ENCODE measurements around the gene CHURC1. TPM values are rescaled to one million over a fixed set of nuclear protein-coding genes. Genes with fewer than 3 reads are reported as not detected.

Gene CHURC1
- polyA plus RNA-seq, 3 donors: 71.0 to 76.7 (median 73.2) TPM

DNA sequence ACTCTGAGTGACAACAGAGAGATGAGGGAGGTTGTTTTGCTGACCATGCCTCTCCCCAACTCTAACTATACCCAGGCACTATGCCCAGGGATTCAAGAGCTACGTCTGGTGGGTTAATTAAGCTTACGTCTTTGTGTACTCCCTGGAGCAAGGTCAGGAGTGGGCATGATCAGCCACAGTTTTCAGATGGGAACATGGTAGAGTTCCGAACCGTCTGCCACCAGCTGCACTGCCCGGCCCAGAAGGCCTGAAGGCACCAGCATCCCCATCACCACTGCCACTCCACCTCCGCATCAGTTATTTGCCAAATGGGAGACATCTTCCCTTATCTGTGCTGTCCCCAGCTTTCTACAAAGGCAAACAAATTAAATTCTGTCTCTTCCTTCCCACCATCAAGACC is 39.4 kb downstream of the CHURC1 start:
- no peak for DNase-seq (ENCODE audit: low read depth in 3 of 3, low spot score in 2 of 3)

DNA sequence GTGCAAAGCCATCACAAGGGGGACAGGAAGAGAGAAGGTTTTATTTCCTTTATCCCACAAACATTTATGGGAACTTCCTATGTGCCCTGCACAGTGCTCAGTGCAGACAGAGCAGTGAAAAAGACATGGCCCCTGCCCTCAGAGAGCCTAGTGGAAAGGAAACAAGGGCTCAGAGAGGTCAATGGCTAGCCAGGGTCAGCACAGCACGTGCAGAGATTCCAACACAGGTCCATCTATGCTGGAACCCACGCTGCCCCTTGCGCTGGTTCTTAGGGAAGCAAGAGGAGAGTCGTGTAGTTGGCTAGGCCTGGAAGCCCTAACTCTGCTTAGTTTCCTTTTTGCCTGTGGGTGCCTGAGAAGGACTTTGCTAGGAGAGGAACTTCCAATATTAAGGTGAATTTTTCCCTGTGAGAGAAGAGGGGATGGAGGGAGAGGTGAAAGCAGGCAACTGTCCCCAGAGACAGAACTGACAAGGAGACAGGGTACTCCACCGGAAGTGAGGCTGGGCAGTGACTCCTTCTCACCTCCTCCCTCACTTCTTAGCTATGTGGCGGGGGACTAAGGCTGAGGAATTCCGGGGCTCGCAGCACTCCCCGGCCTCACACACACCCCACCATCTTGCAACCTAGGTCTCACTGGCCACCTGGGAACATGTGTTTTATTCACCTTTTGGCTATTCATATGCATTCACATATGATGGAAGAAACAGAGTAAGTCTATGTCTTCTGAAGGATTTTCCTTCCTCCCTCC is 40.4 kb downstream of the CHURC1 start:
- DNase-seq (ENCODE audit: low read depth in 3 of 3, low spot score in 2 of 3): no peak

DNA sequence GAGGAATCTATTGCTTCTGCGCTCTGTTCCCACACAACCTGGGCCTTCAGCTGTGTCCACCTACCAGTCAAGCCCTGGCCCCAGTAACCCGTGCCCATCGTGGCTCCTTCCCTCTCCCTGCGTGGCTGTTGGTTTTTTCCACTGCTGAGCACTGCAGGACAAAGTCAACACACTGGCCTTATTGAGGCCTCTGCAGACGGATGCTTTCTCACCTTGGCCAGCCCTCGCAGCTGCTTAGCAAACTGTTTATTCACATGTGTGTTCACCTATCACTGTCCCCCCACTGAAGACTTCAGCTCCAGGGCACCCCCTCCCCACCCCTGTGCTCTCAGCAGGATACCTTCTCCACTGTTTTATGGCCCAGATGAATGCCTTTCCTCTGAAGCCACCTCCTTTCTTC is 41.0 kb downstream of the CHURC1 start:
- DNase-seq (ENCODE audit: low read depth in 3 of 3, low spot score in 2 of 3): no peak

DNA sequence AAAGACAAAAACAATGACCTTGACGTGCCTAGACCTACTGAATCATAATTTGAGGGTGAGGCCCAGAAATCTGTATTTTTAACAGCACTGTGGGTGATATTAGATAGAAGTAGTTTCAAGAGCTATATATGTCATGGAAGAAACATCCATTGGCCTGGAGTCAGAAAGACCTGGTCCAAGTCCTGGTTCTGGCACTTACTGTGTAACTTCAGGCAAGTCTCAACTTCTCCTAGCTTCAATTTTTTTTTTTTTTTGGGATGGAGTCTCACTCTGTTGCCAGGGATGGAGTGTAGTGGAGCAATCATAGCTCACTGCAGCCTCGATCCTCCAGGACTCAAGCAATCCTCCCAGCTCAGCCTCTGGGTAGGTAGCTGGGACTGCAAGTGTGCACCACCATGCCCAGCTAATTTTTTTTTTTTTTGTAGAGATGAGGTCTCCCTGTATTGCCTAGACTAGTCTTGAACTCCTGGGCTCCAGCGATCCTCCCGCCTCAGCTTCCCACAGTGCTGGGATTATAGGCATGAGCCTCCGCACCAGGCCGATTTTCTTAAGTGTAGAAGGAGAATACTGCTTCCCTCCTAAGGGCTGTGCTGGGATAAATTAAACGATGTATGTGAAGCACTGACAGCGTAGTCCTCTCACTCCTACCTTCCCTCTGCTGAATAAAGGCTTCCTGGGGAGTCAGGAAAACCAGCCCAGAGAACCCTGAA is 42.6 kb downstream of the CHURC1 start:
- DNase-seq (ENCODE audit: low read depth in 3 of 3, low spot score in 2 of 3): no peak

DNA sequence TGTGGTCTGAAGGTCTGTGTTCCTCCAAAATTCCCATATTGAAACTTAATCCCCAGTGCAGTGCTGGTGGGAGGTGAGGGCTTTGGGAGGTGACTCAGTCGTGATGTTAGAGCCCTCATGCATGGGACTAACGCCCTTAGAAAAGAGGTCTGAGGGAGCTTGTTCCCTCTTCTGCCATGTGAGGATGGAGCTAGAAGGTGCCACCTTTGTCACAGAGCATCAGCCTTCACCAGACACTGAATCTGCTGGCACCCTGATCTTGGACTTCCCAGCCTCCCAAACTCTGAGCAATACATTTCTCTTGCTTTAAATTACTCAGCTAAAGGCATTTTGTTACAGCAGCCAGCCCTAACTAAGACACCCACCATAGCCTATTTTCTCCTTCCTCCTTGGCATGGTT is 43.9 kb downstream of the CHURC1 start:
- DNase-seq (ENCODE audit: low read depth in 3 of 3, low spot score in 2 of 3): no peak

DNA sequence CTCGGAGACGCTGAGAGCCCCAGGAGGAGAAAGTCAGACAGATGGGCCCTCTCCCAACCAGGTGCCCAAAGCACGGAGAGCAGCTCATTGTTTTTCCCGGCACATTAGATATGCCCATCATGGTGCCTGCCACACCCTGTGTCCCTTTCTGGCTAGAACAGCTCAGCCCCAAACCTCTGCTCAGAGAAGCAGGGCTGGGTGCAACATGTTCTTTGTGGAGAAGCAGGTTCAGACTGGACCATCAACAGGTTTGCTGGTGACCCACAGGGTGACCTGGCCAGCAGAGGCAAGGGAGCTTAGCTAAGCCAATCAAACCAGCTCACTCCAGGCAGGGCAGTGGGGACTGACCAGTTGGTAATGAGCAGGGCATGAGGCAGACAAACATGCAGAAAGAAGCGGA is 44.5 kb downstream of the CHURC1 start:
- no peak for DNase-seq (ENCODE audit: low read depth in 3 of 3, low spot score in 2 of 3)

DNA sequence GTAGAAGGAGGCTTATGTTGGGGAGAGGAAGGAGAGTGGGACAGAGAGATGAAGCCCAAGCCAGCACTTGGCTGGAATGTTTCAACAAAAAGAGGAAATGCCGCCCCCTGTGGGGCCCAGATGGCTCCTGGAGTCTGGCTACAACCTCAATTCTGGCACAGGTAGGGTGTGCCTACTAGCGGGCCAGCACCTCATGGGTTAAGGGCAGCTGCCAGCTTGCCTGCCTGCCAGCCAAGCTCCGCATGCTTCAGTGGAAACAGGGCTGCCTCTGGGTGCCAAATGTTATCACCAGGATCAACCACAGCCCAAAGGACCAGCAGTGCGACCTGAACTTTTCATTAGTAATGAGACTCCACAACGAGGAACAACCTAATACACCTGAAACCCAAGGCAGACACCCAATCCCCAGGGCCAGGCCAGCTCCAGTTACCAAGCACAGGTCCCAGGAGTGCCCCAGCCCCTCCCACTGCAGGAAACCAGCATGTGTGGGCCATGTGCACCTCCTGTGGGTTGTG is 46.6 kb downstream of the CHURC1 start:
- DNase-seq (ENCODE audit: low read depth in 3 of 3, low spot score in 2 of 3): no peak

DNA sequence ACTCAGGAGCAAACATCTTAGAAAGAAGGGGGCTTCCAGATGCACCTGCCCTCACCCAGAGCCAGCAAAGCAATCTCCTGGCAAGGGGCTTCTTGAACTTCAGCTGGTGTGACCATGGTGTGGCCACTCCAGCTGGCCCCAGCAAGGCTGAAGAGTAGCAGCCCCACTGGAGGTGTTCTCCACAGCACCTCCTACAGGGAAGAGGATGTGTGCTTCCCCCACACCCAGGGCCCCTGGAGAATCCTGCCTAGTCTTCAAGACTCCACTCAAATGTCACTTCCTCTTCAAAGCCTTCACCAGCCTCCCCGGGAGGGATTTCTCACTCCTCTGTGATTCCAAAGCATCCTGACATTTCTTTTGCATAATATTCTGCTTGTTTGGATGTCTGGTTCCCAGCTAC is 49.4 kb downstream of the CHURC1 start:
- no peak for DNase-seq (ENCODE audit: low read depth in 3 of 3, low spot score in 2 of 3)

DNA sequence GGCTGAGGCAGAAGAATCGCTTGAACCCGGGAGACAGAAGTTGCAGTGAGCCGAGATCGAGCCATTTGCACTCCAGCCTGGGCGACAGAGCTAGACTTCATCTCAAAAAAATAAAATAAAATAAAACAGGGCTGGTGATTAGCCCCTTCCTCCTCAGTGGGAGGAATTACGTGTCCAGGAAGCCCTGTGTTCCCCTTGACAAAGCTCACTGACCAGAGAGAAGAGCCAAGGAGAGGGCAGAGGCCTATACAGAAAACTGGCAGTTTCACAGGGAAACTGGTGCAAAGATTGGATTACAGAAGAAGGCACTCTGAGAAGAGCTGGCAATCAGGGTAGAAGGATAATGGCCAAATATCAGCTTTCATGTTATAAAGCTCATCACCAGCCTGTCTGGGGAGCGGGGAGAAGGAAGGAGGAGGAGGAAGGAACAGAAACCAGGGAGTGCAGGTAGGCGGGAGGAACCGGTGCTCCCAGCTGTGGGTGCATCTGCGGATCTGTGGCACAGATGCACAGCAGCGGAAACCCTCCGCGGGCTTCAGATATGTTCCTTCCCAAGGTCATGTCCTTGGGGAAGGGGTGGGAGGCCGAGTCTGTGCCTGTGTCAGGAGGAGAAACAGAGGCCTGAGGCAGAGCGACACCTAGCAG is 51.2 kb downstream of the CHURC1 start:
- no peak for DNase-seq (ENCODE audit: low read depth in 3 of 3, low spot score in 2 of 3)

DNA sequence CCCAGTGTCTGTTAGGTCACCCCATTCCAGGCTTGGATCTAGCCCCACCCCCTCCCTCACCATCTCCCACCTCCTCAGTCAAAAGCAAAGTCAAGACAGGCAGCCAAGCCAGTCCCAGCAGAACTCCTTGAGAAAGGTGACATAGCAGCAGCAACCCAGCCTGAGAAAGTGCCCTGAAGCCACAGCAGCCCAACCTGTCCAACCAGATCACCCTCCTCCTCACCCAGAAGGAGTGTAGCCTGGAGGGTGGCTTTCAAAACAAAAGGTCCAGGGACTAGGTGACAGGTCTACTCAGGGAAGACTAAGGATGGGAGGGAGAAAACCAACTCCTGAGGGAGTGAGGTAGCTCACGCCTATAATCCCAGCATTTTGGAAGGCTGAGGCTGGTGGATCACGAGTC is 52.7 kb downstream of the CHURC1 start:
- no peak for DNase-seq (ENCODE audit: low read depth in 3 of 3, low spot score in 2 of 3)

DNA sequence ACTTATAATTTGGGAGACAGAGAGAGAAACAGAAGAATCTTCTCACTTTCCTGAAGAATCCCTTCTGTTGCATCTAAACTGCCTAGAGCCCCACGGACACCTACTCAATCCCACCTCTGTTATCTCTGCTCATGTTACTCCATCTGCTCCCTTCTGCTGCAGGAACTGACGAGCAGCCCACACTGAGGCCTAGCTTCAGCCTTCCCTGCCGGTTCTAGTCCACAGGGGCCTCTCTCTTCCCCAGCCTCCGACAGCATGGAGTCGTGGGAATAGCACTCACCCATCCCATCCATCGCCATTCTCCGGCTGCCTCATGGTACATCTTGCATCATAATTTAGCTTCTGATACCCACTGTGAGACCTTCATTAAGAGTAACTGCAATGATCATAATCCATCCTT is 53.9 kb downstream of the CHURC1 start:
- DNase-seq (ENCODE audit: low read depth in 3 of 3, low spot score in 2 of 3): no peak

DNA sequence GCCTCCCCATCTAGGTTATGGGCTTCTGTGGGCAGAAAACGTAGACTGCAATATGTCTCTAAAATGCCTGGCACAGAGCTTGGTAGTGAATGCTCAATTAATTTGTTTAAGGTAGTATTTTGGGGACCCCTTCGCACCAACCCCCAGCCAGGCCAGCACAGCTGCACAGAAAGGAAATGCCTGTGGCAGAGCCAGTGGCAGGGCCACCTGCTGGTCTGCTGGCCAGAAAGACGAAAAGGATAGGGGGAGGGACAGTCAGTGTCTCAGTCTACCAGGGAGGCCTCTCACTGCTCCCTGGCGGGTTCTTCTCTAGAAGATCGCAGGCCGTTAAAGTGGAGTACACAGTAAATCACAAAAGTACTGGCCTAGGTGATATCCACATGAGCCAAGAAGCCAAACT is 54.4 kb downstream of the CHURC1 start:
- no peak for DNase-seq (ENCODE audit: low read depth in 3 of 3, low spot score in 2 of 3)

DNA sequence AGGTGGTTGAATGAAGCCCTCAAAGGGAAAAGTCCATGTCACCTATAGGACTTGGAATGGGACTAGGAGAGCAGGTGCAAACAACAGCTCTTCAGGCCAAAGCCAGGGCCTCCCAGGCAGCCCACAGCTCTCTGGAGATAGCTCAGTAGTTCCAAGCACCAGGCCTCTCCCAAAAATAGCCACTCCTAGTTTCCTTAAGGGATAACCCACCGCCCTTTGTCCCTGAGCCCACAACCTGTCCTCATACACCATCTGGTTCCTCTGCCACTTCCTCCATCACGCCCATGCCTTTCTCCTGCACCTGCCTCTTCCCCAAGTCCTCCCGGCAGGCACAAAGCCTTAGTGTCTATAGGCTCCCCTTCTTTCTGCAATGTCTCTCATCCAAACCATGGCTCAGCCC is 55.8 kb downstream of the CHURC1 start:
- no peak for DNase-seq (ENCODE audit: low read depth in 3 of 3, low spot score in 2 of 3)

DNA sequence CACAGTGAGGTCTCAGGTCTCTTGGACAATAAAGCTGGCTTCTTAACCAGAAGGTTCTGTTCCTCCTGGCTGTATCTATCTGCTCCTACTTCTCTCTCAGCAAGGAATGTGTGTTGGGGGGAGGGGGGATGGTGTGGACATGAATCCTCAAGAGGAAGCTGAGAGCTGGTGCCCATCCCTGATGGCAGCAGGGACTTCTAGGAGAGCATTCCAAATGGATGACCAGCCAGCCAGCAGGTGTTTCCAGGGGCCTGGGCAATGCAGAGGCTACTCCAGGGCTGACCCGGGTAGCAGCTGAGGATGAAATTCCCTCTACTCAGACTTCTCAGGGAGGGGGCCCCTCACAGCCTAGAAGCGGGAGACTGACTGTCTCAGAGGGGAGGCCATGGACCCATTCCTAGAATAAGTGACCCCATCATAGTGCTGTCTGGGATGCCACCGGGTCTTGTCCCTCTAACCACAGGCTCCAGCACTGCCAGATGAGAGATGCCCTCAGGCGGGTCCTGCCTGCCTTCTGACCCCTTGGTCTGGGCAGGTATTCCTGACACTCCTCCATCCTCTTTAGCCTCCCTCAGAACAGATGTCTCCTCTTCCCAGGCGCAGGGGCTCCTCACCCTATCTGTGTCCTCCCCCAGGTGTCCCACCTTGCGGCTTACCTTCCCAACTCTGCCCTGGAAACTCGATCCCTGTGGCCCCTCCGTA is 56.7 kb downstream of the CHURC1 start:
- DNase-seq (ENCODE audit: low read depth in 3 of 3, low spot score in 2 of 3): no peak

DNA sequence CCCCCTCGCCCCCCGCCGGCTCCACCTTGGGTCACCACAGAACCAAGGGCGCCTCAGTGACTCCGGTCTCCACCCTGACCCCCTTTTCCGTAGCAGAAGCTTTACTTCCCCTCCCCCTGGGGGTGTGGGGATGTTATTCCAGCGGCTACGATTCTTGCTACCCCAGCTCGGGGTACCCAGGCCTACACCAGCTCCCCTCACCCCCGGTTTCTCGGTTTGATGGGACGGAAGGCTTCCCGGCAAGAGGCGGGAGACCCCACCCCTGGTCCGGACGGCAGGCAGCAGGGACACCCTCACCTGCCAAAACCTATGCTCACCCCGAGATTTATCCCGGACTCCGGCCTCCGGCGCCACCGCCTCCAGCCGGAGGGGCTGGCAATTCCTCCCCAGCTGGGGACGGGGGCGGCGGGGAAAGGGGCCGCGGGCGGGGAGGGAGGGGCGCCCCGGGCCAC is 57.3 kb downstream of the CHURC1 start:
- no peak for DNase-seq (ENCODE audit: low read depth in 3 of 3, low spot score in 2 of 3)

DNA sequence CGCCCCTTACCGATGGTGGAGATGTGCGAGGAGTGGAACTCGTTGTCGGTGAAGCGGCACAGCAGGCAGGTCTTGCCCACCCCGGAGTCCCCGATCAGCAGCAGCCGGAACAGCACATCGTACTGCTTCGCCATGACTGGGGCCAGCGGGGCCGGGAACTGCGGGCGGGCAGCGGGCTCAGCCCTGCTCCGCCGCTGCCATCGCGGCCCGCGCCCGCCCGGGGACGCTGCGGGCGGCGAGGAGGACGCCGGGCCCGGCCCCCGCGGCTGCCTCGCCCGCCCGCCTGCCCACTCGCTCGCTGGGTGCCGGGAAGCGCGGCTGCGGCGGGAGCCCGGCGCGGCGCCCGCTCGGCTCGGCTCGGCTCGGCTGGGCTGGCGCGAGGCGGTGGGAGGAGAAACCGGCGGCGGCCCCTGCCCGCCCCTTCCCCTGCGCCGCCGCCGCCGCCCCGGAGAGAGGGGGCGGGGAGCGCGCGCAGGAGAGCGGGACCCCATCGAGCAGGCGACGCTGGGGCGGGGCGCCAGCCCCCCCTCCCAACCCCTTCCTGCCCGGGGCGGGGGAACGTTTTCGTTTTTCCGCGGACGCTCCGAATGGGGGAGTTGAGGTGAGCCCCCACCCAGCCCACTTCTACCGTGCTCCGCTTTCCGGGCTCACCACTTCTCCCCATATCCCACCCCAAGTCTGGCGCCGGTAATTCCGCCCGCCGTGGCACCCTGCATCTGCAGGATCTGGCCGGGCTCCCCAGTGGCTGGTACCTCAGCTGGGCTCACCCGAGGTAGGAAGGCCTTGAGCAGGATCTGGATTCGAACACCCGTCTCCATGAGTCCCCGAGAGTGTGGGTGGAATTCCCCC is 57.9 kb downstream of the CHURC1 start, which contains the start of gene RAB15:
Gene RAB15 (minus strand): TSS at position 394 of the 849 bp plus-strand sequence. CDS start 260 bp downstream, at position 134.
- DNase-seq (ENCODE audit: low read depth in 3 of 3, low spot score in 2 of 3): no peak

DNA sequence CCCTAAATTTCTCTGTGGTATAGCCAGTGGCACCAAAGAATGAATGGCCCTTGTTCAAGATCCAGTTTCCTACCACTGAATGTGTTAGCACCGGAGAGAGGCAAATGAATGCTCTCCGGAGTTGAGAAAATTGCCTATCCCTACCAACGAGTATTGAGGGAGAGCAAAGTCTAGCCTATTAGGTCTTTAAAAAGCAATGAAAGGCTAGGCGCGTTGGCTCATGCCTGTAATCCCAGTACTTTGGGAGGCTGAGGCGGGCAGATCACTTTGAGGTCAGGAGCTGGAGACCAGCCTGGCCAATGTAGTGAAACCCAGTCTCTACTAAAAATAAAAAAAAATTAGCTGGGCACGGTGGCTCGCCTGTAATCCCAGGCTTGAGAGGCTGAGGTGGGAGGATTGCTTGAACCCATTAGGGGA is 58.8 kb downstream of the CHURC1 start:
- no peak for DNase-seq (ENCODE audit: low read depth in 3 of 3, low spot score in 2 of 3)

DNA sequence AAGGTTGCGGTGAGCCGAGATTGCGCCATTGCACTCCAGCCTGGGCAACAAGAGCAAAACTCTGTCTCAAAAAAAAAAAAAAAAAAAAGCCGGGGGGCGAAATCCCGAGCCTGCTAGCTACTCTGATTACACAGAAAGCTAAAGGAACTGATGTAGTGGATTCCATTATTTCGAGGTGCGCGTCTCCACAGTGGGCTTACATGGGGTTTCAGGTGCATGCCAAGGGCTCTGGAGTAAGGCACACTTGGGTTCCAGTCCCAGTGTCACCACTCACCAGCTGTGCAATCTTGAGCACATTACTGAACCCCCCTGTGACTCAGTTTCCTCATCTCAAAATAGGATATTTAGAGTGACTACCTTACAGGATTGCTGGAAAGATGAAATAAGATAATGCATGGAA is 59.6 kb downstream of the CHURC1 start:
- no peak for DNase-seq (ENCODE audit: low read depth in 3 of 3, low spot score in 2 of 3)

DNA sequence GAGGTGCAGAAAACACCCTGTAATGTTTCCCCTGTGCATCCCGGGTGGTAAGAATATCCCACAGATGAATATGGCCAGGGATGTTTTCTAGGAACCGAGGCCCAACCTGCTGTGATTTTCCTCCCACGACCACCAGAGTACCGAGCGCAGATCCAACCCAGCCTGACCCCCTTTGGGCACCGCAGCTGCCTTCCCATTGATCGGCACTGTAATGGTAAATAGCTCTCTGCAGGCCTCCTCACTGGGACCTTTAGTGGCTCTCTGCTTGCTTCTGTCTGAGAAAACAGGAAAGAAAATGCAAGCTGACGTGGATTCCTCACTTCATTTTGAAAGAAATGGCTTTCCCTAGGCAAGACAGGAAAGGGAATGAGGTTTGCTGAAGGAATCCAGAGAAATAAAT is 60.3 kb downstream of the CHURC1 start:
- no peak for DNase-seq (ENCODE audit: low read depth in 3 of 3, low spot score in 2 of 3)

All from right renal cortex interstitium (tissue), 3 donors.